GM21447 (cell line): ENCODE measurements around the gene SPCS2.
"Not testable (repeated sequence)": the region's sequence is repeated elsewhere in the genome, so short reads cannot be mapped to it uniquely, and the experiment has no call there.

ENCODE experiments used
- ATAC-seq: cut with Tn5 transposase; IDR thresholded peaks from one replicate; pipeline ENCODE4 v1.9.1; 2021; ENCODE audit not compliant: unreplicated experiment

The SPCS2 gene

GRCh38 chr11:74949753-74950137 lies 679 bp downstream of the SPCS2 start:
- no peak for ATAC-seq

GRCh38 chr11:74950374-74950969 lies 1.4 kb downstream of the SPCS2 start:
- no peak for ATAC-seq

GRCh38 chr11:74951226-74951625 lies 2.2 kb downstream of the SPCS2 start:
- ATAC-seq = no peak

- no peak for ATAC-seq
Measured at GRCh38 chr11:74952752-74953151, 3.7 kb downstream of the SPCS2 start.

- no peak for ATAC-seq
Measured at GRCh38 chr11:74953451-74953850, 4.4 kb downstream of the SPCS2 start.

GRCh38 chr11:74954199-74954598 lies 5.1 kb downstream of the SPCS2 start:
- ATAC-seq = no peak

GRCh38 chr11:74956397-74957015 lies 7.4 kb downstream of the SPCS2 start:
- ATAC-seq = no peak

- no peak for ATAC-seq
Measured at GRCh38 chr11:74957937-74958629, 9.0 kb downstream of the SPCS2 start.

- ATAC-seq = not testable (repeated sequence)
Measured at GRCh38 chr11:74960128-74960527, 11.1 kb downstream of the SPCS2 start.

GRCh38 chr11:74966651-74967050 lies 17.6 kb downstream of the SPCS2 start:
- no peak for ATAC-seq

- no peak for ATAC-seq
Measured at GRCh38 chr11:74970852-74971395, 21.9 kb downstream of the SPCS2 start.

- no peak for ATAC-seq
Measured at GRCh38 chr11:74971424-74971823, 22.4 kb downstream of the SPCS2 start.

- no peak for ATAC-seq
Measured at GRCh38 chr11:74978041-74978440, 29.0 kb downstream of the SPCS2 start.

GRCh38 chr11:74980634-74981033 lies 31.6 kb downstream of the SPCS2 start:
- ATAC-seq = no peak

GRCh38 chr11:74981888-74982287 lies 32.8 kb downstream of the SPCS2 start:
- no peak for ATAC-seq

- no peak for ATAC-seq
Measured at GRCh38 chr11:74984070-74984469, 35.0 kb downstream of the SPCS2 start.

- no peak for ATAC-seq
Measured at GRCh38 chr11:74984730-74985129, 35.7 kb downstream of the SPCS2 start.

- ATAC-seq = peak; percentile 84
Measured at GRCh38 chr11:74988541-74989259, 39.6 kb downstream of the SPCS2 start, which contains the start of gene NEU3. Gene NEU3, plus strand, starts transcription at chr11:74988933. Its CDS starts 128 bp downstream, at chr11:74989061.

- ATAC-seq = peak; percentile 12
Measured at GRCh38 chr11:74989260-74989638, 40.2 kb downstream of the SPCS2 start.

GRCh38 chr11:74990150-74990549 lies 41.1 kb downstream of the SPCS2 start:
- not testable (repeated sequence) for ATAC-seq

- no peak for ATAC-seq
Measured at GRCh38 chr11:74990941-74991340, 41.9 kb downstream of the SPCS2 start.
